Activated naive CD4-positive, alpha-beta T cell treated with anti-CD3 and anti-CD28 coated beads for 36 hours (primary cell): ENCODE measurements around the gene BDH1. TPM values are rescaled to one million over a fixed set of nuclear protein-coding genes. Genes with fewer than 3 reads are reported as not detected.
"Not testable (repeated sequence)": the region's sequence is repeated elsewhere in the genome, so short reads cannot be mapped to it uniquely, and the experiment has no call there.

ENCODE experiments used
- CTCF ChIA-PET: fragments of 350-600 bp; sonication (Branson Sonifier 250); formaldehyde crosslinking; loops from one replicate; lab custom pipeline; 2021; ENCODE audit warnings: antibody characterized with exemption; lab: Charles Lee
- DNase-seq: peaks from one replicate; pipeline ENCODE4 v3.0.0-alpha.2; 2020
- H3K27ac Mint-ChIP-seq: one replicate; pipeline ENCODE4 v1.8.0; 2021; ENCODE audit warnings: mild to moderate bottlenecking, mixed read lengths
- H3K27me3 Mint-ChIP-seq: one replicate; pipeline ENCODE4 v1.8.0; 2021; ENCODE audit warnings: low read depth, mixed read lengths
- H3K36me3 Mint-ChIP-seq: one replicate; pipeline ENCODE4 v1.8.0; 2021; ENCODE audit warnings: low read depth, mixed read lengths
- H3K4me1 Mint-ChIP-seq: one replicate; pipeline ENCODE4 v1.8.0; 2021; ENCODE audit warnings: low read depth, mixed read lengths
- H3K4me3 Mint-ChIP-seq: one replicate; pipeline ENCODE4 v1.8.0; 2021; ENCODE audit warnings: mild to moderate bottlenecking, moderate library complexity, mixed read lengths
- H3K9me3 Mint-ChIP-seq: one replicate; pipeline ENCODE4 v1.8.0; 2021; ENCODE audit warnings: mixed read lengths
- intact Hi-C: fragments of 100-400 bp; cut with micrococcal nuclease; formaldehyde crosslinking; loops from one replicate; pipeline ENCODE4 v1.15.1; 2023
- total RNA-seq, 2 experiments: library from RNA; stranded (reverse); gene quantifications; one replicate each; pipeline ENCODE4 v1.2.3, GENCODE V29; 2021

The BDH1 gene
- total RNA-seq, 2 experiments from 2014 or later: 70.7 to 71.2 TPM

GRCh38 chr3:197522183-197522715 is 33.5 kb downstream of the BDH1 start:
- H3K27me3 Mint-ChIP-seq: no peaks in the 10 kb centered on the region
- H3K36me3 Mint-ChIP-seq: peaks cover 23% of the 10 kb centered on the region
- H3K4me3 Mint-ChIP-seq: no peak overlapping the region
- intact Hi-C loops: no loop called here
- H3K27ac Mint-ChIP-seq: no peak overlapping the region
- peaks cover 3% of the 10 kb centered on the region for H3K4me1 Mint-ChIP-seq
- CTCF ChIA-PET: no interaction called here
- DNase-seq: no peak
- H3K9me3 Mint-ChIP-seq: no peaks in the 10 kb centered on the region

- intact Hi-C loops: no loop called here
- Mint-ChIP-seq H3K4me1 (peaks cover 9% of the 10 kb centered on the region), H3K36me3 (peaks cover 22% of the 10 kb centered on the region), H3K9me3 (no peaks in the 10 kb centered on the region), H3K27ac (no peak overlapping the region), H3K4me3 (no peak overlapping the region), H3K27me3 (no peaks in the 10 kb centered on the region)
- CTCF ChIA-PET: no interaction called here
- no peak for DNase-seq
Measured at GRCh38 chr3:197521277-197522182, 34.2 kb downstream of the BDH1 start.

GRCh38 chr3:197520311-197521276 is 35.2 kb downstream of the BDH1 start:
- CTCF ChIA-PET: no interaction called here

GRCh38 chr3:197519801-197520211 is 36.0 kb downstream of the BDH1 start:
- CTCF ChIA-PET: interaction anchor here (0.7 kb wide), 1 partner anchor 27 kb away, joined by 3 read pairs; no protein-coding TSS in a partner anchor
- H3K9me3 Mint-ChIP-seq: no peaks in the 10 kb centered on the region
- no peak overlapping the region for H3K27ac Mint-ChIP-seq

More at GRCh38 chr3:197520311-197521276, 35.2 kb downstream of the BDH1 start:
- no peaks in the 10 kb centered on the region for H3K27me3 Mint-ChIP-seq
- H3K4me3 Mint-ChIP-seq: no peak overlapping the region
- H3K27ac Mint-ChIP-seq: no peak overlapping the region
- no peak for DNase-seq
- intact Hi-C loops: no loop called here
- H3K36me3 Mint-ChIP-seq: peaks cover 26% of the 10 kb centered on the region
- no peaks in the 10 kb centered on the region for H3K9me3 Mint-ChIP-seq
- H3K4me1 Mint-ChIP-seq: peaks cover 12% of the 10 kb centered on the region

GRCh38 chr3:197518881-197519421 is 36.8 kb downstream of the BDH1 start:
- DNase-seq: peak; percentile 53

More at GRCh38 chr3:197519801-197520211, 36.0 kb downstream of the BDH1 start:
- no peak for DNase-seq
- Mint-ChIP-seq H3K4me3 (no peak overlapping the region), H3K36me3 (peaks cover 25% of the 10 kb centered on the region), H3K4me1 (peaks cover 12% of the 10 kb centered on the region), H3K27me3 (no peaks in the 10 kb centered on the region)
- intact Hi-C loops: no loop called here

GRCh38 chr3:197517922-197518683 is 37.7 kb downstream of the BDH1 start:
- H3K27me3 Mint-ChIP-seq, CTCF ChIA-PET, H3K4me3 Mint-ChIP-seq, H3K9me3 Mint-ChIP-seq, H3K27ac Mint-ChIP-seq: not testable (repeated sequence)
- intact Hi-C loops: loop anchor here (2.0 kb wide), 1 partner anchor 37 kb away; the partner anchor contains the start of gene BDH1
- Mint-ChIP-seq H3K4me1 (peaks cover 12% of the 10 kb centered on the region), H3K36me3 (peaks cover 33% of the 10 kb centered on the region)
- peak; percentile 45 for DNase-seq

More at GRCh38 chr3:197518881-197519421, 36.8 kb downstream of the BDH1 start:
- H3K4me3 Mint-ChIP-seq: no peak overlapping the region
- H3K36me3 Mint-ChIP-seq: peaks cover 29% of the 10 kb centered on the region
- no peaks in the 10 kb centered on the region for H3K27me3 Mint-ChIP-seq
- no peaks in the 10 kb centered on the region for H3K9me3 Mint-ChIP-seq
- CTCF ChIA-PET: interaction anchor here (0.5 to 0.7 kb wide), 2 partner anchors 28 to 35 kb away, joined by 3 read pairs; no protein-coding TSS in a partner anchor
- peaks cover 12% of the 10 kb centered on the region for H3K4me1 Mint-ChIP-seq
- intact Hi-C loops: no loop called here
- H3K27ac Mint-ChIP-seq: peak overlapping the region; percentile 73

GRCh38 chr3:197516890-197517606 is 38.7 kb downstream of the BDH1 start:
- H3K4me3 Mint-ChIP-seq, H3K9me3 Mint-ChIP-seq, H3K27me3 Mint-ChIP-seq: not testable (repeated sequence)
- H3K36me3 Mint-ChIP-seq: peaks cover 31% of the 10 kb centered on the region
- CTCF ChIA-PET: interaction anchor here (2.6 kb wide), 1 partner anchor 260 kb away, joined by 12 read pairs; no protein-coding TSS in a partner anchor
- DNase-seq: peak; percentile 43
- H3K27ac Mint-ChIP-seq: peak overlapping the region; percentile 87
- intact Hi-C loops: loop anchor here (2.0 kb wide), 1 partner anchor 38 kb away; the partner anchor contains the start of gene BDH1
- H3K4me1 Mint-ChIP-seq: peaks cover 12% of the 10 kb centered on the region

GRCh38 chr3:197516517-197516889 is 39.3 kb downstream of the BDH1 start:
- CTCF ChIA-PET: interaction anchor here (2.6 kb wide), 1 partner anchor 259 kb away, joined by 12 read pairs; no protein-coding TSS in a partner anchor
- Mint-ChIP-seq H3K9me3 (no peaks in the 10 kb centered on the region), H3K4me1 (peaks cover 12% of the 10 kb centered on the region), H3K27me3 (no peaks in the 10 kb centered on the region), H3K4me3 (no peak overlapping the region), H3K27ac (peak overlapping the region; percentile 87), H3K36me3 (peaks cover 34% of the 10 kb centered on the region)
- intact Hi-C loops: loop anchor here (2.0 kb wide), 1 partner anchor 38 kb away; the partner anchor contains the start of gene BDH1
- DNase-seq: peak; percentile 69

GRCh38 chr3:197514786-197515355 is 40.9 kb downstream of the BDH1 start:
- CTCF ChIA-PET: interaction anchor here (0.7 to 2.6 kb wide), 3 partner anchors 13 to 258 kb away, joined by 3 to 12 read pairs (median 6); no protein-coding TSS in a partner anchor
- no peak for DNase-seq
- Mint-ChIP-seq H3K36me3 (peaks cover 34% of the 10 kb centered on the region), H3K4me1 (peaks cover 16% of the 10 kb centered on the region), H3K27me3 (no peaks in the 10 kb centered on the region), H3K27ac (no peak overlapping the region), H3K4me3 (no peak overlapping the region), H3K9me3 (no peaks in the 10 kb centered on the region)
- intact Hi-C loops: no loop called here
